DMS79 (cell line): ENCODE results near the gene TEX13C.
"Not testable (repeated sequence)": the region's sequence is repeated elsewhere in the genome, so short reads cannot be mapped to it uniquely, and the experiment has no call there.

Experiments
- DNase-seq: peaks from one replicate; lab custom pipeline; 2025; lab: John Stamatoyannopoulos, UW

The TEX13C gene

GRCh38 chrX:125319646-125320521 is at the start of gene TEX13C:
TSS of gene TEX13C (plus strand) at chrX:125319871. CDS start at chrX:125320120, 249 bp downstream.
- no peak for DNase-seq

- DNase-seq: no peak
Observed at GRCh38 chrX:125287282-125287681, 32.4 kb upstream of the TEX13C start.

GRCh38 chrX:125288343-125288742 is 31.3 kb upstream of the TEX13C start:
- DNase-seq: no peak

GRCh38 chrX:125289209-125289608 is 30.5 kb upstream of the TEX13C start:
- no peak for DNase-seq

GRCh38 chrX:125289920-125290319 is 29.8 kb upstream of the TEX13C start:
- DNase-seq: no peak

GRCh38 chrX:125291124-125291523 is 28.5 kb upstream of the TEX13C start:
- DNase-seq: no peak

GRCh38 chrX:125293850-125294780 is 25.6 kb upstream of the TEX13C start:
- no peak for DNase-seq

- no peak for DNase-seq
Observed at GRCh38 chrX:125295337-125295736, 24.3 kb upstream of the TEX13C start.

GRCh38 chrX:125298871-125299270 is 20.8 kb upstream of the TEX13C start:
- DNase-seq: no peak

- DNase-seq: no peak
Observed at GRCh38 chrX:125306335-125306866, 13.3 kb upstream of the TEX13C start.

GRCh38 chrX:125308653-125309052 is 11.0 kb upstream of the TEX13C start:
- no peak for DNase-seq

GRCh38 chrX:125319166-125319565 is 505 bp upstream of the TEX13C start:
- not testable (repeated sequence) for DNase-seq

GRCh38 chrX:125322431-125322830 is 2.8 kb downstream of the TEX13C start:
- no peak for DNase-seq

GRCh38 chrX:125326599-125326998 is 6.9 kb downstream of the TEX13C start:
- no peak for DNase-seq

GRCh38 chrX:125327891-125328290 is 8.2 kb downstream of the TEX13C start:
- no peak for DNase-seq

GRCh38 chrX:125333583-125333982 is 13.9 kb downstream of the TEX13C start:
- DNase-seq: no peak

GRCh38 chrX:125340490-125340889 is 20.8 kb downstream of the TEX13C start:
- no peak for DNase-seq

- DNase-seq: no peak
Observed at GRCh38 chrX:125374169-125374568, 54.5 kb downstream of the TEX13C start.
